KMS-11 (cell line): ENCODE results near the gene ATP8A2.

Source experiments
- H2AFZ ChIP-seq: fragments of 200-600 bp; sonication (generic); 2 replicates; pipeline ENCODE4 v1.6.1; 2016; ENCODE audit warnings: antibody characterized with exemption, mixed run types, low read depth
- H3K27ac ChIP-seq: fragments of 200-600 bp; sonication (generic); 2 replicates; pipeline ENCODE4 v1.6.1; 2016; ENCODE audit warnings: mild to moderate bottlenecking, mixed run types
- H3K27me3 ChIP-seq: fragments of 200-600 bp; sonication (generic); 2 replicates; pipeline ENCODE4 v1.6.1; 2017; ENCODE audit warnings: mild to moderate bottlenecking, low read depth, mixed run types, moderate library complexity; ENCODE audit not compliant: insufficient read depth
- H3K36me3 ChIP-seq: fragments of 200-600 bp; sonication (generic); 2 replicates; pipeline ENCODE4 v1.6.1; 2017; ENCODE audit warnings: mild to moderate bottlenecking, mixed run types; ENCODE audit not compliant: insufficient read depth
- H3K4me1 ChIP-seq: fragments of 200-600 bp; sonication (generic); 2 replicates; pipeline ENCODE4 v1.6.1; 2016; ENCODE audit warnings: mild to moderate bottlenecking, low read depth, mixed run types; ENCODE audit not compliant: poor library complexity, severe bottlenecking
- H3K4me2 ChIP-seq: fragments of 200-600 bp; sonication (generic); 2 replicates; pipeline ENCODE4 v1.7.0; 2016; ENCODE audit warnings: mild to moderate bottlenecking, mixed run types
- H3K4me3 ChIP-seq: fragments of 200-600 bp; sonication (generic); IDR thresholded peaks from 2 replicates; pipeline ENCODE4 v1.6.1; 2017; ENCODE audit warnings: low read depth, low read length, mixed read lengths; ENCODE audit not compliant: insufficient read depth
- H3K79me2 ChIP-seq: fragments of 200-600 bp; sonication (generic); 2 replicates; pipeline ENCODE4 v1.6.1; 2016; ENCODE audit warnings: low read depth, mixed run types; ENCODE audit not compliant: insufficient read depth
- H3K9ac ChIP-seq: fragments of 200-600 bp; sonication (generic); 2 replicates; pipeline ENCODE4 v1.6.1; 2016; ENCODE audit warnings: mild to moderate bottlenecking, mixed run types
- H4K20me1 ChIP-seq: fragments of 200-600 bp; sonication (generic); 2 replicates; pipeline ENCODE4 v1.6.1; 2016; ENCODE audit warnings: mild to moderate bottlenecking, mixed run types; ENCODE audit not compliant: insufficient read depth
- TF ChIP-seq, protein P1 (sequence below): fragments of 200-600 bp; sonication (generic); conservative IDR thresholded peaks from 2 replicates; pipeline ENCODE4 v1.6.1; 2017; ENCODE audit warnings: low read depth, mild to moderate bottlenecking, antibody characterized with exemption, low read length, moderate library complexity, mixed read lengths

Gene ATP8A2

DNA sequence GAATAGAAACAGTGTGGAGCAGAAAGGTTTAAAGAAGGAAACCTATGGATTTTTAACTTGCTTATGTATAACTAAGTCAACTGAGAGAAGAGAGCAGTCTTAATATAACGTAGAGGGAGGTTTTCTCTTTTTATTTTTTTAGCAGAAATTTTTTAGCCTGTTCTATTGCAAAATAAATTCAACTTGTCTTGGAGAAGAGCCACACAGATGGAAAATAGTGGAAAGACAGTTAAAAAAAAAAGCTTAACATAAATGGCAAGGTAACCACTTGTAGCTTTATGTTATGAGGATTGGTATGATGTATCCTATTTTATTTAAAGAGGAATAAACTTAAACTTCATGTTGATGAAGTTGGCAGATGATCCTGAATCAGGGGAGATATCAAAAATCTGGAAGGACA, 367.6 kb downstream of the ATP8A2 start:
- H3K4me2 ChIP-seq = no peak overlapping the region
- no peak overlapping the region for H3K27ac ChIP-seq
- no peaks in the 10 kb centered on the region for H3K79me2 ChIP-seq

DNA sequence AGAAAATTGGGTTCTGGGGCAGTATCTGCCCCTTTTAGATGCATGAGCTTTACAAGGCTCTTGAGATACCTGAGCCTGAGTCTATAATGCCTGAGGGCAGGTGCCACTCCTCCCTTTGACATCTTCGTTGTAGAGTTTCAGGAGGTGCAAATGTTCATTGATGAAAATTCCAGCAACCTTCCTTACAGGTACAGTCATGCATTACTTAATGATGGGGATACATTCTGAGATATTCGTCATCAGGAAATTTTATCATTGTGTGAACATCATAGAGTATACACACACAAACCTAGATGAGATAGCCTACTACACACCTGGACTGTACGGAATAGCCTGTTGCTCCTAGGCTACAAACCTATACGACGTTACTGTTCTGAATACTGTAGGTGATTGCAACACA, 370.0 kb downstream of the ATP8A2 start:
- TF ChIP-seq, protein P1, sequence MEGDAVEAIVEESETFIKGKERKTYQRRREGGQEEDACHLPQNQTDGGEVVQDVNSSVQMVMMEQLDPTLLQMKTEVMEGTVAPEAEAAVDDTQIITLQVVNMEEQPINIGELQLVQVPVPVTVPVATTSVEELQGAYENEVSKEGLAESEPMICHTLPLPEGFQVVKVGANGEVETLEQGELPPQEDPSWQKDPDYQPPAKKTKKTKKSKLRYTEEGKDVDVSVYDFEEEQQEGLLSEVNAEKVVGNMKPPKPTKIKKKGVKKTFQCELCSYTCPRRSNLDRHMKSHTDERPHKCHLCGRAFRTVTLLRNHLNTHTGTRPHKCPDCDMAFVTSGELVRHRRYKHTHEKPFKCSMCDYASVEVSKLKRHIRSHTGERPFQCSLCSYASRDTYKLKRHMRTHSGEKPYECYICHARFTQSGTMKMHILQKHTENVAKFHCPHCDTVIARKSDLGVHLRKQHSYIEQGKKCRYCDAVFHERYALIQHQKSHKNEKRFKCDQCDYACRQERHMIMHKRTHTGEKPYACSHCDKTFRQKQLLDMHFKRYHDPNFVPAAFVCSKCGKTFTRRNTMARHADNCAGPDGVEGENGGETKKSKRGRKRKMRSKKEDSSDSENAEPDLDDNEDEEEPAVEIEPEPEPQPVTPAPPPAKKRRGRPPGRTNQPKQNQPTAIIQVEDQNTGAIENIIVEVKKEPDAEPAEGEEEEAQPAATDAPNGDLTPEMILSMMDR = no peak
- H3K36me3 ChIP-seq = no peaks in the 10 kb centered on the region
- peaks cover 42% of the 10 kb centered on the region for H3K4me1 ChIP-seq
- H3K4me2 ChIP-seq = no peak overlapping the region
- no peaks in the 10 kb centered on the region for H3K27me3 ChIP-seq
- H3K4me3 ChIP-seq = no peak overlapping the region
- no peak overlapping the region for H3K27ac ChIP-seq
- H4K20me1 ChIP-seq = no peaks in the 10 kb centered on the region
- H3K79me2 ChIP-seq = no peaks in the 10 kb centered on the region
- no peak overlapping the region for H2AFZ ChIP-seq
- no peak overlapping the region for H3K9ac ChIP-seq

More for the DNA sequence above, 367.6 kb downstream of the ATP8A2 start:
- H3K36me3 ChIP-seq = no peaks in the 10 kb centered on the region
- no peak overlapping the region for H3K4me3 ChIP-seq
- no peak overlapping the region for H2AFZ ChIP-seq
- H3K4me1 ChIP-seq = peaks cover 26% of the 10 kb centered on the region
- no peak overlapping the region for H3K9ac ChIP-seq
- H3K27me3 ChIP-seq = no peaks in the 10 kb centered on the region
- TF ChIP-seq, protein P1 = no peak
- no peaks in the 10 kb centered on the region for H4K20me1 ChIP-seq

DNA sequence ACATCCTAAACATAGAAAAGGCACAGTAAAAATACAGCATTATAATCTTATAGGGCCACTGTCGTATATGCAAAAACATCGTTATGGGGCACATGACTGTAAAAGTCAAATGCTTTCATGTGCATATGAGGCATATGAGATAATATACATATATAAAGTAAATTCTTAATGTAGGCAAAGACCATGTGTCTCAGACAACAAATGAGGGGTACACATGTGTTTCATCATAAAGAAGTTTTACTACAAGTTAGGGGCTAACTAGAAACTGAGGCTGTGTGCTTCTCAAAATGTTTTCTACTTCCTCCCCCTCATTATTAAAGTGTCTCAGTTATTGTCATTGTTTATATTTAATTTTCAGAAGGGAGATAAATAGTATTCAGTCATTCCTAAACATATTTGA, 370.4 kb downstream of the ATP8A2 start:
- Histone ChIP-seq H3K4me1 (peaks cover 42% of the 10 kb centered on the region), H3K36me3 (no peaks in the 10 kb centered on the region), H3K4me3 (no peak overlapping the region), H2AFZ (no peak overlapping the region), H3K4me2 (no peak overlapping the region), H3K27me3 (no peaks in the 10 kb centered on the region), H4K20me1 (no peaks in the 10 kb centered on the region), H3K79me2 (no peaks in the 10 kb centered on the region), H3K9ac (no peak overlapping the region), H3K27ac (no peak overlapping the region)
- TF ChIP-seq, protein P1 = no peak

GRCh38 chr13:25743421-25743820, 371.6 kb downstream of the ATP8A2 start:
- peaks cover 34% of the 10 kb centered on the region for H3K4me1 ChIP-seq
- TF ChIP-seq, protein P1 = no peak
- no peaks in the 10 kb centered on the region for H3K79me2 ChIP-seq
- H3K27me3 ChIP-seq = no peaks in the 10 kb centered on the region
- H4K20me1 ChIP-seq = no peaks in the 10 kb centered on the region
- H3K36me3 ChIP-seq = no peaks in the 10 kb centered on the region
- H3K4me2 ChIP-seq = peak overlapping the region; percentile 53; the same call in 1 of the 2 replicates
- peak overlapping the region; percentile 64 for H2AFZ ChIP-seq
- H3K4me3 ChIP-seq = no peak overlapping the region
- peak overlapping the region; percentile 45; the same call in 1 of the 2 replicates for H3K9ac ChIP-seq
- peak overlapping the region; percentile 85 for H3K27ac ChIP-seq
